H1 (cell line): ENCODE data around the gene ZXDC. TPM values are rescaled to one million over a fixed set of nuclear protein-coding genes. Genes with fewer than 3 reads are reported as not detected.

Source experiments
- CTCF ChIA-PET: fragments of 300-600 bp; sonication (Branson Sonifier 250); formaldehyde crosslinking; loops from one replicate; lab custom pipeline; 2021; ENCODE audit not compliant: partially characterized antibody; lab: Charles Lee
- POLR2A ChIA-PET: fragments of 300-600 bp; sonication (Branson Sonifier 250); formaldehyde crosslinking; loops from one replicate; lab custom pipeline; 2021; ENCODE audit warnings: inconsistent platforms; ENCODE audit not compliant: partially characterized antibody; lab: Charles Lee
- DNase-seq, 2 experiments: peaks; one replicate each; pipeline versions ENCODE4 v3.0.0 to v3.0.0-alpha.2; 2010 to 2022; ENCODE audit warnings: low spot score in 2 of 2, low read depth in 1 of 2, mixed read lengths in 1 of 2
- FAIRE-seq: peaks from 2 replicates; lab custom pipeline; 2011; peaks lifted over from hg19 to GRCh38; lab: Jason Lieb, UNC
- H2AFZ ChIP-seq: 2 replicates; pipeline ENCODE4 v1.8.1; 2012; ENCODE audit warnings: low read length, inconsistent platforms
- H2AK5ac ChIP-seq: 2 replicates; pipeline ENCODE4 v1.6.1; 2013; ENCODE audit warnings: low read depth, low read length
- H2BK120ac ChIP-seq: replicated peaks from 2 replicates; pipeline ENCODE3; 2013; ENCODE audit warnings: low read depth, low read length, inconsistent platforms
- H2BK12ac ChIP-seq: 2 replicates; pipeline ENCODE4 v1.6.1; 2013; ENCODE audit warnings: low read depth, low read length
- H2BK15ac ChIP-seq: 2 replicates; pipeline ENCODE4 v1.6.1; 2013; ENCODE audit warnings: low read length
- H2BK20ac ChIP-seq: 2 replicates; pipeline ENCODE4 v1.6.1; 2013; ENCODE audit warnings: low read length
- H2BK5ac ChIP-seq: 2 replicates; pipeline ENCODE4 v1.6.1; 2013; ENCODE audit warnings: low read depth, low read length
- H3K14ac ChIP-seq: 2 replicates; pipeline ENCODE4 v1.6.1; 2013; ENCODE audit warnings: inconsistent platforms; ENCODE audit not compliant: insufficient read length
- H3K18ac ChIP-seq: 2 replicates; pipeline ENCODE4 v1.6.1; 2013; ENCODE audit warnings: low read length; ENCODE audit errors: extremely low read depth
- H3K23ac ChIP-seq: 2 replicates; pipeline ENCODE4 v1.6.1; 2013; ENCODE audit warnings: inconsistent platforms; ENCODE audit not compliant: insufficient read length
- H3K23me2 ChIP-seq: 2 replicates; pipeline ENCODE4 v1.6.1; 2013; ENCODE audit warnings: low read depth, low read length
- H3K27ac ChIP-seq: 2 replicates; pipeline ENCODE4 v1.6.1; 2011; ENCODE audit warnings: low read depth, low read length, inconsistent platforms
- H3K27me3 ChIP-seq, 4 experiments: replicated peaks in 1 of 4; 1 replicate in 1 of 4; 2 replicates in 3 of 4; pipeline versions ENCODE4 v1.6.1 to v1.8.1; 2011 to 2013; ENCODE audit warnings: low read length in 3 of 4, mild to moderate bottlenecking in 3 of 4, inconsistent platforms in 2 of 4, mixed read lengths in 2 of 4, moderate library complexity in 1 of 4; ENCODE audit not compliant: control insufficient read depth in 3 of 4, insufficient read depth in 3 of 4; ENCODE audit errors: extremely low read depth in 1 of 4
- H3K36me3 ChIP-seq, 4 experiments: 2 replicates each; pipeline versions ENCODE4 v1.6.1 to v1.8.1; 2011 to 2013; ENCODE audit warnings: mild to moderate bottlenecking in 4 of 4, low read length in 3 of 4, moderate library complexity in 2 of 4, control low read depth in 1 of 4, inconsistent platforms in 1 of 4; ENCODE audit not compliant: insufficient read depth in 4 of 4, control insufficient read depth in 2 of 4
- H3K4ac ChIP-seq: replicated peaks from 2 replicates; pipeline ENCODE3; 2013; ENCODE audit warnings: low read length, low read depth, mixed read lengths, inconsistent platforms; ENCODE audit not compliant: insufficient read length
- H3K4me1 ChIP-seq, 4 experiments: replicated peaks in 1 of 4; 1 replicate in 1 of 4; 2 replicates in 3 of 4; pipeline versions ENCODE4 v1.6.1 to v1.8.1; 2011 to 2013; ENCODE audit warnings: low read length in 3 of 4, inconsistent platforms in 2 of 4, mixed read lengths in 1 of 4; ENCODE audit not compliant: insufficient read depth in 4 of 4, control insufficient read depth in 3 of 4
- H3K4me2 ChIP-seq, 2 experiments: 2 replicates each; pipeline versions ENCODE4 v1.6.1 to v1.8.1; 2011 to 2013; ENCODE audit warnings: low read depth in 2 of 2, low read length in 2 of 2, control low read depth in 1 of 2, inconsistent platforms in 1 of 2, mild to moderate bottlenecking in 1 of 2; ENCODE audit not compliant: insufficient read depth in 1 of 2
- H3K4me3 ChIP-seq, 4 experiments: fragments of 200-600, 300-600 bp in 1 of 4; sonication (generic), shearing (Covaris generic), sonication (Bioruptor Twin) in 1 of 4; 2 replicates each; pipeline versions ENCODE4 v1.5.1 to v1.8.1; 2011 to 2016; ENCODE audit warnings: low read length in 4 of 4, low read depth in 3 of 4, control low read depth in 2 of 4, inconsistent platforms in 2 of 4, mild to moderate bottlenecking in 2 of 4, mixed read lengths in 1 of 4, moderate library complexity in 1 of 4; ENCODE audit not compliant: insufficient read depth in 2 of 4; ENCODE audit errors: extremely low read depth in 1 of 4
- H3K56ac ChIP-seq: replicated peaks from 2 replicates; pipeline ENCODE3; 2013; ENCODE audit warnings: low read depth, mild to moderate bottlenecking, mixed read lengths, low read length, inconsistent platforms; ENCODE audit not compliant: insufficient read length
- H3K79me1 ChIP-seq: 2 replicates; pipeline ENCODE4 v1.6.1; 2013; ENCODE audit warnings: low read depth, low read length, control low read depth
- H3K79me2 ChIP-seq, 2 experiments: 2 replicates each; pipeline versions ENCODE4 v1.6.1 to v1.8.1; 2012 to 2013; ENCODE audit warnings: low read length in 2 of 2, mild to moderate bottlenecking in 2 of 2, inconsistent platforms in 1 of 2; ENCODE audit not compliant: insufficient read depth in 2 of 2, control insufficient read depth in 1 of 2
- H3K9ac ChIP-seq, 4 experiments: replicated peaks in 1 of 4; 1 replicate in 1 of 4; 2 replicates in 3 of 4; pipeline versions ENCODE4 v1.6.1 to v1.8.1; 2011 to 2013; ENCODE audit warnings: low read depth in 3 of 4, low read length in 3 of 4, control low read depth in 2 of 4, mild to moderate bottlenecking in 2 of 4, moderate library complexity in 2 of 4, inconsistent platforms in 1 of 4; ENCODE audit errors: extremely low read depth in 1 of 4
- H3K9me3 ChIP-seq, 2 experiments: 2 replicates each; pipeline versions ENCODE4 v1.6.1 to v1.8.1; 2012 to 2013; ENCODE audit warnings: mild to moderate bottlenecking in 2 of 2, moderate library complexity in 2 of 2, control low read depth in 1 of 2, inconsistent platforms in 1 of 2, low read depth in 1 of 2, low read length in 1 of 2, mixed read lengths in 1 of 2; ENCODE audit not compliant: insufficient read depth in 2 of 2
- H4K20me1 ChIP-seq, 2 experiments: replicated peaks in 1 of 2; 2 replicates each; pipeline versions ENCODE3 to v1.8.1; 2011 to 2013; ENCODE audit warnings: inconsistent platforms in 2 of 2, low read length in 2 of 2, mild to moderate bottlenecking in 1 of 2; ENCODE audit not compliant: insufficient read depth in 2 of 2, control insufficient read depth in 1 of 2
- H4K5ac ChIP-seq: 2 replicates; pipeline ENCODE4 v1.6.1; 2013; ENCODE audit warnings: low read length, low read depth, mixed read lengths, inconsistent platforms; ENCODE audit not compliant: insufficient read length
- H4K8ac ChIP-seq: 2 replicates; pipeline ENCODE4 v1.8.0; 2013; ENCODE audit warnings: mild to moderate bottlenecking, moderate library complexity, low read length, inconsistent platforms; ENCODE audit not compliant: insufficient read depth; ENCODE audit errors: extremely low read depth
- H4K91ac ChIP-seq: replicated peaks from 2 replicates; pipeline ENCODE3; 2013; ENCODE audit warnings: low read length, mixed read lengths, inconsistent platforms; ENCODE audit not compliant: insufficient read length
- EZH2 ChIP-seq: fragments of 200-600 bp; sonication (generic); IDR thresholded peaks from 2 replicates; pipeline ENCODE4 v1.7.1; 2012; ENCODE audit warnings: low read depth, mild to moderate bottlenecking, moderate library complexity, low read length, inconsistent platforms; ENCODE audit not compliant: severe bottlenecking
- JUN ChIP-seq: IDR thresholded peaks from 2 replicates; pipeline ENCODE4 v1.6.1; 2011; ENCODE audit warnings: low read depth, mild to moderate bottlenecking, improper control_type of control experiment, low read length
- WGBS, 2 experiments: shearing (Covaris generic) in 1 of 2; methylation state at CpG; one replicate each; pipeline versions ENCODE4 v1.1.6 to v1.1.7; 2013 to 2015; ENCODE audit warnings: low lambda C conversion rate in 2 of 2, mixed read lengths in 2 of 2, inconsistent platforms in 1 of 2, low coverage in 1 of 2, missing lambda C conversion rate in 1 of 2; ENCODE audit not compliant: insufficient replicate concordance in 2 of 2, insufficient coverage in 1 of 2, insufficient read length in 1 of 2; ENCODE audit errors: extremely low coverage in 1 of 2, missing lambda C conversion rate in 1 of 2; 5-methylcytosine and 5-hydroxymethylcytosine counted together
- polyA plus RNA-seq, 7 experiments: library from polyadenylated mRNA; depleted of rRNA in 3 of 7; stranded (reverse) in 5 of 7; unstranded in 2 of 7; fragments of >200 nt in 5 of 7; fragments of 200-250 nt in 2 of 7; gene quantifications; 1 replicate in 5 of 7; 2 replicates in 1 of 7; 4 replicates in 1 of 7; pipeline versions ENCODE4 v1.2.1 to v1.2.3, GENCODE V29; 2011 to 2013; ENCODE audit warnings: missing spikeins in 2 of 7, mixed read lengths in 2 of 7
- total RNA-seq: library from RNA; stranded (reverse); fragmentation: NEBNext Ultra II Directional; extraction: Animal tissue kit (Norgen Biotek cat#: 25700); gene quantifications from 2 replicates; pipeline ENCODE4 v1.2.1, GENCODE V29; 2021

ZXDC gene
- total and polyA plus RNA-seq, 2 of the 8 experiments (the other 6 are each of a cell fraction or from before 2014, with no cell fraction given), result 12.7 to 24.3 TPM

DNA sequence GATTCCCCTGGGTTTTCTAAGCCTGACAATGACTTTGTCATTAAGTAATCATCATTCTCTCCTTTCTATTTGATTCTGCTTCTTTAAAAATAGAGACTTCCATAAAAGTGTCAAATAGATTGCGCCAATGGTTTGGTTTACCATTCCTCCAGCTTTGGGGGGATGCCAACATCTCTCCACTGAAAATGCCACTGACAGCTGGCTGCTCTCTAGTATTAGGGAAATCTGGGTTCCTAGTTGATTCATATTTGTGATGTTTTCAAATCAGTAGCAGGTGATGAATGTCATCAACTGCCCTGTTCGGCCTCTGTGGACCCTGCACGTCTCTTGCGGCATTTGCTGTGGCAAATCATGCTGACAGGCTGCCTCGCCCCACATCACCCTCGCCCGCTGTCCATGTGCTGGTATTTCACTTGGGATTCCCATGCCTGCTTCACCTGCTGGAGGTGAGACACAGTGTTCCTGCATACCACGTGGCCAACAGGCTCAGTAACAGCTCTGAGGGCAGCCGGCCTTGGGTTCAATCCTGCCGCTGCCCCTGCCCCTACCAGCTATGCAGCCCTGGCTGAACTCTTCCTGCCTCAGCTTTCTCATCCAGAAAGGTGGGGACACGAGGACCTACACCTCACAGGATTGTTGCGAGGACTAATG, 28.1 kb downstream of the ZXDC start:
- no peaks in the 10 kb centered on the region for H3K9me3 ChIP-seq
- DNase-seq (no peak), FAIRE-seq (no peak)
- POLR2A ChIA-PET, result interaction anchor here (1.1 to 4.7 kb wide), 4 partner anchors 8 to 25 kb away, joined by 3 to 13 read pairs (median 6); no protein-coding TSS in a partner anchor
- no peak overlapping the region for H2BK20ac ChIP-seq
- no peak overlapping the region for H3K4ac ChIP-seq
- H3K27ac ChIP-seq, result no peak overlapping the region
- H4K91ac ChIP-seq, result no peak overlapping the region
- H3K36me3 ChIP-seq, result peaks cover 0 to 12% (median 5%) of the 10 kb centered on the region in 4 experiments; a peak in 6 of 8 replicates
- no peaks in the 10 kb centered on the region for H3K27me3 ChIP-seq
- no peak overlapping the region for H3K9ac ChIP-seq
- H3K79me1 ChIP-seq, result peaks cover 3% of the 10 kb centered on the region; the same call in 1 of the 2 replicates
- H3K4me2 ChIP-seq, result no peak overlapping the region
- H4K8ac ChIP-seq, result no peak overlapping the region
- no peak overlapping the region for H3K4me3 ChIP-seq
- H4K5ac ChIP-seq, result no peak overlapping the region
- H2BK5ac ChIP-seq, result no peak overlapping the region
- no peak overlapping the region for H2AFZ ChIP-seq
- H3K79me2 ChIP-seq, result no peaks in the 10 kb centered on the region; a peak in 1 of 4 replicates
- H2BK120ac ChIP-seq, result no peak overlapping the region
- no peak overlapping the region for H3K18ac ChIP-seq
- no peak overlapping the region for H3K23ac ChIP-seq
- H2BK12ac ChIP-seq, result no peak overlapping the region
- no peak overlapping the region for H3K14ac ChIP-seq
- H2AK5ac ChIP-seq, result no peak overlapping the region
- no peak overlapping the region for H2BK15ac ChIP-seq
- no peak overlapping the region for H3K56ac ChIP-seq
- 0 out of 2 replicates have a peak, but pooled peaks cover 2% of the 10 kb centered on the region for H3K23me2 ChIP-seq
- H4K20me1 ChIP-seq, result peaks cover 3 to 6% of the 10 kb centered on the region in 2 experiments
- peaks cover 0 to 9% (median 2%) of the 10 kb centered on the region in 4 experiments; a peak in 3 of 7 replicates for H3K4me1 ChIP-seq
- WGBS, 2 experiments, result 86% methylated on average over 9 of the region's 12 CpGs; no CpG with 5 or more reads in 1 of the 2 experiments
- CTCF ChIA-PET, result interaction anchor here (0.9 to 1.7 kb wide), 8 partner anchors 8 to 926 kb away, joined by 3 to 5 read pairs (median 3); no protein-coding TSS in a partner anchor
- TF ChIP-seq JUN (no peak), EZH2 (no peak)
